Colonic mucosa (tissue), 4 donors: ENCODE measurements around the gene HCN4. TPM values are rescaled to one million over a fixed set of nuclear protein-coding genes. Genes with fewer than 3 reads are reported as not detected.

ENCODE experiments used
- DNase-seq: peaks from one replicate; pipeline ENCODE4 v3.0.0-alpha.2; 2020
- H3K27ac ChIP-seq: fragments of 200-600 bp; one replicate; pipeline ENCODE4 v1.8.0; 2021
- H3K27me3 ChIP-seq: fragments of 200-600 bp; one replicate; pipeline ENCODE4 v1.8.0; 2021
- H3K36me3 ChIP-seq: fragments of 200-600 bp; one replicate; pipeline ENCODE4 v1.8.0; 2021
- H3K4me1 ChIP-seq: fragments of 200-600 bp; one replicate; pipeline ENCODE4 v1.8.0; 2021; ENCODE audit warnings: mild to moderate bottlenecking
- H3K4me3 ChIP-seq: fragments of 200-600 bp; one replicate; pipeline ENCODE4 v1.8.0; 2021
- H3K9ac ChIP-seq, 2 donors: one replicate each; pipeline ENCODE4 v1.7.0; 2013; ENCODE audit warnings: control low read depth in 2 of 2, low read depth in 2 of 2, low read length in 2 of 2
- H3K9me3 ChIP-seq: fragments of 200-600 bp; one replicate; pipeline ENCODE4 v1.8.0; 2021
- intact Hi-C: fragments of 100-400 bp; cut with DNase I; formaldehyde crosslinking; loops from one replicate; pipeline ENCODE4 v1.14.1; 2022
- total RNA-seq, 2 donors: library from RNA; stranded (reverse); fragmentation: NEBNext Ultra II Directional in 1 of 2; extraction: Animal tissue kit (Norgen Biotek cat#: 25700) in 1 of 2; gene quantifications; one replicate each; pipeline ENCODE4 v1.2.1, GENCODE V29; 2021
- TF ChIP-seq, protein P1 (sequence below): fragments of 200-600 bp; IDR thresholded peaks from one replicate; pipeline ENCODE4 v1.8.0; 2022; ENCODE audit warnings: antibody characterized with exemption, mild to moderate bottlenecking
- donor health status: healthy.
- donor health status: DM: no; HTN: no; CAD: no.
- donor health status: DM: no; HTN: no; CAD: no.

Gene HCN4
- total RNA-seq, 2 donors from 2014 or later: 0.08 to 0.10 TPM

DNA sequence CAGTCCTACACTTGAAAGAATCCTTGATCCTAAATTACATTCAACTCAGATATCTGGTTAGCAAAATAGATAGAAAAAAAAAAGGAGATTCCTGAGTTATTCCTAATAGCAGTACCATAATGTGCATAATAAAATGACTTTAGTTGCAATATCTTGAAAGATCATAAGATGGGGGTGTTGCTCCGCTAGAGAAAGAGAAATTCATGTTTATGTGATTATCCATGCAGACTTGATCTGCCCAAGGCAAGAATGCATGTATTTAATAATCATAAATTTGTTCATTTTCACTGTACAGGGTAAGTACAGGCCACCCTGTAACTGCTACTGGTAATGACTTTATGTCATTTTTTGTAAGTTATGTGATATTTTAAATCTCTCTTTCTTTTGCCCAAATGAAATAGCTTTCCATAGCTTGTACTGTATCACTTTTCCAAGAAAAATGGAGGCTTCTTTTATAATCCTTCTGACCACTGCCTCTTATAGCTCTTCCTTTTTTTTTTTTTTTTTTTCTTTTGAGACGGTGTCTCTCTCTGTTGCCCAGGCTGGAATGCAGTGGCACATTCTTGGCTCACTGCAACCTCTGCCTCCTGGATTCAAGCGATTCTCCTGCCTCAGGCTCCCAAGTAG lies 84.6 kb downstream of the HCN4 start:
- H3K4me3 ChIP-seq: no peak overlapping the region
- H3K27ac ChIP-seq: no peak overlapping the region
- peaks cover 14% of the 10 kb centered on the region for H3K36me3 ChIP-seq
- H3K9ac ChIP-seq: no peak overlapping the region
- no peaks in the 10 kb centered on the region for H3K4me1 ChIP-seq
- intact Hi-C loops: no loop called here
- DNase-seq: no peak
- H3K9me3 ChIP-seq: no peaks in the 10 kb centered on the region
- TF ChIP-seq, protein P1, sequence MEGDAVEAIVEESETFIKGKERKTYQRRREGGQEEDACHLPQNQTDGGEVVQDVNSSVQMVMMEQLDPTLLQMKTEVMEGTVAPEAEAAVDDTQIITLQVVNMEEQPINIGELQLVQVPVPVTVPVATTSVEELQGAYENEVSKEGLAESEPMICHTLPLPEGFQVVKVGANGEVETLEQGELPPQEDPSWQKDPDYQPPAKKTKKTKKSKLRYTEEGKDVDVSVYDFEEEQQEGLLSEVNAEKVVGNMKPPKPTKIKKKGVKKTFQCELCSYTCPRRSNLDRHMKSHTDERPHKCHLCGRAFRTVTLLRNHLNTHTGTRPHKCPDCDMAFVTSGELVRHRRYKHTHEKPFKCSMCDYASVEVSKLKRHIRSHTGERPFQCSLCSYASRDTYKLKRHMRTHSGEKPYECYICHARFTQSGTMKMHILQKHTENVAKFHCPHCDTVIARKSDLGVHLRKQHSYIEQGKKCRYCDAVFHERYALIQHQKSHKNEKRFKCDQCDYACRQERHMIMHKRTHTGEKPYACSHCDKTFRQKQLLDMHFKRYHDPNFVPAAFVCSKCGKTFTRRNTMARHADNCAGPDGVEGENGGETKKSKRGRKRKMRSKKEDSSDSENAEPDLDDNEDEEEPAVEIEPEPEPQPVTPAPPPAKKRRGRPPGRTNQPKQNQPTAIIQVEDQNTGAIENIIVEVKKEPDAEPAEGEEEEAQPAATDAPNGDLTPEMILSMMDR: no peak
- no peaks in the 10 kb centered on the region for H3K27me3 ChIP-seq

DNA sequence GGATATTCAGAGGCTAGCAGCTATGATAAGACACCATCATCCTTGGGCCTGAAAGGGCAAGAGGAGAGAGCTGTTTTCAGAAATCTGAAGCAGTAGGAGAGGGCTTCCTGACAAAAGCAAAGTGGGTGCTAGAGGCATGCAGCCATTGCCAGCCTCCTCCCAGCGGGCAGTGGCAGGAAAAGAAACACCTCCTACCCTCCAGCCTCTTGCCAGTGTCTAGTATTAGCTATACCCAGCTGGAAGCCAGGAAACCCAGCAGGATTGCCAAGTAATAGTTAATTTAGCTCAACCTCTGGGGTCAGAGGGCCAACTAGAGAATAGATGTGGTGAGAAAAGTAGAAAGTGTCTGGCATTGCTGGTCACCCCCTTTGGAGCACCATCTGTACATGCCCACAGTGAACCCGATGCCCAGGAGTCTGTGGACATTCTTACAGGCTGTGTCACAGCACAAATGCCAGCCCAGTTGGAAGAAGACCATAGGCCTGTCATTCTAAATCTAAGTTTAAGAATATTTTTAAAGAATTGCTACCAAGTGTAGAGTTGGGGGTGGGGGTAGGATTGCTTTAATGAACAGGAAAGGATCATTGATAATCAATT lies 85.3 kb downstream of the HCN4 start:
- H3K27ac ChIP-seq: no peak overlapping the region
- H3K9ac ChIP-seq: no peak overlapping the region
- intact Hi-C loops: no loop called here
- no peaks in the 10 kb centered on the region for H3K9me3 ChIP-seq
- H3K4me1 ChIP-seq: no peaks in the 10 kb centered on the region
- H3K36me3 ChIP-seq: peaks cover 7% of the 10 kb centered on the region
- TF ChIP-seq, protein P1: no peak
- H3K27me3 ChIP-seq: no peaks in the 10 kb centered on the region
- DNase-seq: no peak
- H3K4me3 ChIP-seq: no peak overlapping the region

DNA sequence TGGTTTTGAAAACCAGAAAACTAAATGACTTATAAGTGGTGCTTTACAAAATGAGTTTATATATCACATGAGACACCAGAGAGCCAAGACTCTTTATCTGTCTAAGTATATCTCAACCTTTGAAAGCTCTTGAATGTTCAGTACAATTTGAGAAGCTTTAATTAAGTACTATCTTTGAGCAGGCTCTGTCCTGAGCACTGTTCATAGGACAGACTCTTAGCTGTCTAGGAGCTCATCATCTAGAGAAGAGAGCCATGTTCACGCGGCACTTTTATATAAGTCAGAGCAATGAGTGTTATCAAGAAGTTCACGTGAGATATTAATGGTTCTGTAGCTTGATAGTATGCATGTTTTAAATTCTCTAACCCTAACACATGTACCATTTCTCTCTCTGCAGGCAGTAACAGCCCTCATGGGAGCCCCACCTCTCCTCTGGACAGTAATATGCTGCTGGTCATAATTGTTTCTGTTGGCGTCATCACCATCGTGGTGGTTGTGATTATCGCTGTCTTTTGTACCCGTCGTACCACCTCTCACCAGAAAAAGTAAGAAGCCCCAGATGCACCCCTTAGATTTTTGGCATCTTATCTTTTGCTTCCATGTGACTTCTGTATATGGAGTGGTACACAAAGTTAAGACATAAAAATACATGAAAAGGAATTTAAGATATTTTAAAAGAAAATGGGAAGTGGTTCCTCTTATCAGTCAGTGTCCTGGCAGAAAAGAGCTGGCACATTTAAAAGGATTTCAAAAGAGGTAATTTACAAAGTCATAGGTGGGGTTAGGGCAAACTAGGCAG lies 86.0 kb downstream of the HCN4 start:
- H3K9ac ChIP-seq: no peak overlapping the region
- H3K27me3 ChIP-seq: no peaks in the 10 kb centered on the region
- no peaks in the 10 kb centered on the region for H3K4me1 ChIP-seq
- no peak for DNase-seq
- H3K9me3 ChIP-seq: no peaks in the 10 kb centered on the region
- TF ChIP-seq, protein P1: no peak
- H3K4me3 ChIP-seq: no peak overlapping the region
- intact Hi-C loops: no loop called here
- no peak overlapping the region for H3K27ac ChIP-seq
- H3K36me3 ChIP-seq: peaks cover 6% of the 10 kb centered on the region

DNA sequence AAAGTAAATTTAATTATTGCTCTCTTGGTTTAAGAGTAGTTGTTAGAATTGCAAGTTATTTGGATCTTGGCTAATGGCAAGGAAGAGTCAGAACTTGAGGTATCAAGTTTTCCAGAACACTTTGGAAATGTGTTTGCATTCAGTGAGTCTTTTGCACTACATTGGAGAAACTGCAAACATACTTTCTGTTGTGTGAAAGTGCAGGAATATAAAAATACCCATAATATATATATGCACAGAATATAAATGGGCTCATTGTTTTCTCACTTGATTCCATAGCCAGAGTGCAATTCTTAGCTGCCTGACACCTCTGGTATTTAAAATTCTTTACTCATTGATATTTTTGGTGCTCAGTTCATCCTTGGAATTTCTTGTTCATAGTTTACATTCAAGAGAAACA lies 92.9 kb downstream of the HCN4 start:
- Histone ChIP-seq H3K36me3 (no peaks in the 10 kb centered on the region), H3K27ac (no peak overlapping the region), H3K9ac (no peak overlapping the region), H3K4me3 (no peak overlapping the region), H3K9me3 (no peaks in the 10 kb centered on the region), H3K4me1 (no peaks in the 10 kb centered on the region), H3K27me3 (no peaks in the 10 kb centered on the region)
- TF ChIP-seq, protein P1: no peak
- no peak for DNase-seq
- intact Hi-C loops: loop anchor here (10.0 kb wide), 2 partner anchors 501 to 551 kb away; no protein-coding TSS in a partner anchor

DNA sequence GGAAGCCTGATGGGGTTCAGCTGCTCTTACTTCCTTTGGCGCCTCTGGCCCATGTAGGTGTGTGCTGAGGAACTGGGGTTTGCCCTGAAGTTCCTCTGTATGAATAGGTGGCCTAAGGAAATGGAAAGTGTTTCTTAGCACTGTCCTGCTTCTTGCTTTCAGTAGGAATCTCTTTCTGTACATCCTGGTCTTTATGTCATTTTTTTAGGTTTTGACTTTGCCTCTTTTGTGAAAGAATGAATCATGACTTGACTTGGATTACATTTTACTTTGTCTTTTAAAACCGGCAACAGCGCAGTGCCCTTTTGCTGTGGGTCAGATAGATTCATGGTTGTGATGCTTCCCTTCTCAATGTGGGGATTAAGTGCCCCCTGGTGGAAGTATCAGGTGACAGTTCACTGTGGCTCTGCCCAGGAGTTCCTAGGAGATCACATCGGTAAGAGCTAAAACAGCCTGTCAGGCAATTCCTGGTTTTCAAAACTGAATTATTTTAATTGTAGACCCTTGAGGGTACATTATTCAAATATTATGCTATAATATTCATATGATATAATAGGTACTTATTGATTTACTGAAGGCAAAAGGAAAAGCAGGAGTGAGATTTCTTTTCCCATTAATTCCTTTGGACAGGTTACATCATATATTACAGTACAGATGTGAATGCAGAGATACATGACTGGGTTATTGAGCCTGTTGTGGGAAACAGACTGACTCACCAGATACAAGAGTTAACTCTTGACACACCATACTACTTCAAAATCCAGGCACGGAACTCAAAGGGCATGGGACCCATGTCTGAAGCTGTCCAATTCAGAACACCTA lies 95.4 kb downstream of the HCN4 start:
- Histone ChIP-seq H3K27me3 (no peaks in the 10 kb centered on the region), H3K9me3 (no peaks in the 10 kb centered on the region), H3K9ac (no peak overlapping the region), H3K4me3 (no peak overlapping the region), H3K27ac (no peak overlapping the region), H3K36me3 (no peaks in the 10 kb centered on the region), H3K4me1 (no peaks in the 10 kb centered on the region)
- intact Hi-C loops: loop anchor here (10.0 kb wide), 2 partner anchors 499 to 549 kb away; no protein-coding TSS in a partner anchor
- TF ChIP-seq, protein P1: peak; percentile 71
- peak; percentile 56 for DNase-seq
